ENCODE measurements around the gene KLHL42.

DNA sequence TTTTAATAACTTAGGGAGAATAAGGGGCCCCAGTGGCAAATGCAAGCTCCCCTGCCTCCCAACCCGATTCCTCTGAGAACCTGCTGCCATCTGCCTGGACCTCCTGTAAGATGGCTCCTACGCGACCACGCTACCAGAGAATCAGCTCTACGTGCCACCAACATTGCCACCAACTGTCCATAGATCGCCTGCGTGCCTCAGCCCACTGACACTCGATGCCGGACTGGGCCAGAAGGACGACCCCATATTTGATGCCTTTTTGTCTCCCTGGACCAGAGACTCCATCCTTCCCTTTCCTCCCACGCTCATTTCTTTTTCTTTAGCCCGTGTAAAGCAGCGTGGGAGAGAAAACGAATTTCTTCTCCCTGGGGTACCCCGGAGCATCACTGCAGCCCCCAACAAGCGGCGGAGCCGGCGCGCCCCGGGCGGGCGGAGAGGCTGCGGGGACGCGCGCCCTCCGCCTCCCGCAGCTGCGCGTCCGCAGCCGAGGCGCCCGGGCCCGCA, 565 bp upstream of the KLHL42 start:
- TF ChIP-seq, protein P1, sequence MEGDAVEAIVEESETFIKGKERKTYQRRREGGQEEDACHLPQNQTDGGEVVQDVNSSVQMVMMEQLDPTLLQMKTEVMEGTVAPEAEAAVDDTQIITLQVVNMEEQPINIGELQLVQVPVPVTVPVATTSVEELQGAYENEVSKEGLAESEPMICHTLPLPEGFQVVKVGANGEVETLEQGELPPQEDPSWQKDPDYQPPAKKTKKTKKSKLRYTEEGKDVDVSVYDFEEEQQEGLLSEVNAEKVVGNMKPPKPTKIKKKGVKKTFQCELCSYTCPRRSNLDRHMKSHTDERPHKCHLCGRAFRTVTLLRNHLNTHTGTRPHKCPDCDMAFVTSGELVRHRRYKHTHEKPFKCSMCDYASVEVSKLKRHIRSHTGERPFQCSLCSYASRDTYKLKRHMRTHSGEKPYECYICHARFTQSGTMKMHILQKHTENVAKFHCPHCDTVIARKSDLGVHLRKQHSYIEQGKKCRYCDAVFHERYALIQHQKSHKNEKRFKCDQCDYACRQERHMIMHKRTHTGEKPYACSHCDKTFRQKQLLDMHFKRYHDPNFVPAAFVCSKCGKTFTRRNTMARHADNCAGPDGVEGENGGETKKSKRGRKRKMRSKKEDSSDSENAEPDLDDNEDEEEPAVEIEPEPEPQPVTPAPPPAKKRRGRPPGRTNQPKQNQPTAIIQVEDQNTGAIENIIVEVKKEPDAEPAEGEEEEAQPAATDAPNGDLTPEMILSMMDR (IDR thresholded peaks at IDR 0.05): no peak
- TF ChIP-seq RFX5 (IDR thresholded peaks at IDR 0.05) (no peak), KDM1A (IDR thresholded peaks at IDR 0.05; ENCODE audit: low read depth) (no peak), JUN (IDR thresholded peaks at IDR 0.05) (no peak), POLR2A (IDR thresholded peaks at IDR 0.05; ENCODE audit: low read length) (no peak), REST (IDR thresholded peaks at IDR 0.05) (no peak), HOXA7 (CRISPR knock-in tag; IDR thresholded peaks at IDR 0.05) (no peak), ZNF302 (CRISPR knock-in tag; IDR thresholded peaks at IDR 0.05) (no peak), RNF2 (IDR thresholded peaks at IDR 0.05; ENCODE audit: borderline replicate concordance, low read depth) (no peak), EP300 (IDR thresholded peaks at IDR 0.05) (no peak), CEBPB (IDR thresholded peaks at IDR 0.05) (no peak), SMC3 (IDR thresholded peaks at IDR 0.05) (no peak), RCOR1 (IDR thresholded peaks at IDR 0.05; ENCODE audit: low read depth, low read length) (no peak)
- TF ChIP-seq, protein P2, sequence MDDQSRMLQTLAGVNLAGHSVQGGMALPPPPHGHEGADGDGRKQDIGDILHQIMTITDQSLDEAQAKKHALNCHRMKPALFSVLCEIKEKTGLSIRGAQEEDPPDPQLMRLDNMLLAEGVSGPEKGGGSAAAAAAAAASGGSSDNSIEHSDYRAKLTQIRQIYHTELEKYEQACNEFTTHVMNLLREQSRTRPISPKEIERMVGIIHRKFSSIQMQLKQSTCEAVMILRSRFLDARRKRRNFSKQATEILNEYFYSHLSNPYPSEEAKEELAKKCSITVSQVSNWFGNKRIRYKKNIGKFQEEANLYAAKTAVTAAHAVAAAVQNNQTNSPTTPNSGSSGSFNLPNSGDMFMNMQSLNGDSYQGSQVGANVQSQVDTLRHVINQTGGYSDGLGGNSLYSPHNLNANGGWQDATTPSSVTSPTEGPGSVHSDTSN (IDR thresholded peaks at IDR 0.05): no peak
